A549 (cell line): ENCODE data around the gene FXYD4. TPM values are rescaled to one million over a fixed set of nuclear protein-coding genes. Genes with fewer than 3 reads are reported as not detected.

Experiments used
- ATAC-seq, 2 experiments: fragments of 200-7000 bp in 1 of 2; fragments of >200 bp in 1 of 2; cut with Nextera tagmentation in 1 of 2; cut with Tn5 transposase in 1 of 2; 3 replicates each; pipeline versions ENCODE4 v1.8.0 to v1.9.1; 2018 to 2020; ENCODE audit warnings: mild to moderate bottlenecking in 1 of 2, moderate library complexity in 1 of 2
- CTCF ChIA-PET: fragments of 300-600 bp; sonication (Branson Sonifier 250); formaldehyde crosslinking; extraction: SDS; loops from one replicate; lab custom pipeline; 2021; ENCODE audit warnings: antibody characterized with exemption, inconsistent platforms; lab: Yijun Ruan, JAX
- POLR2A ChIA-PET: fragments of 350-600 bp; formaldehyde crosslinking; extraction: SDS; loops from one replicate; lab custom pipeline; 2021; ENCODE audit warnings: antibody characterized with exemption, inconsistent platforms; lab: Yijun Ruan, JAX
- DNase-seq, 2 experiments: peaks; one replicate each; pipeline versions ENCODE4 v3.0.0 to v3.0.0-alpha.2; 2011 to 2016; ENCODE audit warnings: low read depth in 1 of 2, low spot score in 1 of 2
- FAIRE-seq: peaks from 2 replicates; lab custom pipeline; 2011; peaks lifted over from hg19 to GRCh38; lab: Jason Lieb, UNC
- H3K27ac ChIP-seq, 2 experiments: fragments of >200 bp; sonication (Bioruptor Twin); formaldehyde crosslinking; 3 replicates each; pipeline ENCODE4 v1.5.1; 2016 to 2017
- H3K4me1 ChIP-seq: fragments of >200 bp; sonication (Bioruptor Twin); formaldehyde crosslinking; 3 replicates; pipeline ENCODE4 v1.6.1; 2016
- H3K4me2 ChIP-seq: fragments of >200 bp; sonication (Bioruptor Twin); formaldehyde crosslinking; 3 replicates; pipeline ENCODE4 v1.6.1; 2016
- H3K4me3 ChIP-seq: fragments of >200 bp; sonication (Bioruptor Twin); formaldehyde crosslinking; 3 replicates; pipeline ENCODE4 v1.5.1; 2016
- H3K9me3 ChIP-seq: fragments of >200 bp; sonication (Bioruptor Twin); formaldehyde crosslinking; 3 replicates; pipeline ENCODE4 v1.6.1; 2016
- BHLHE40 ChIP-seq: IDR thresholded peaks from 2 replicates; pipeline ENCODE4 v1.6.1; 2012; ENCODE audit warnings: low read depth, low read length, inconsistent platforms
- CBX2 ChIP-seq: fragments of 200-600 bp; sonication (generic); IDR thresholded peaks from 2 replicates; pipeline ENCODE4 v1.6.1; 2016; ENCODE audit warnings: low read depth, mild to moderate bottlenecking, borderline replicate concordance
- CBX8 ChIP-seq: fragments of 200-600 bp; sonication (generic); IDR thresholded peaks from 2 replicates; pipeline ENCODE4 v1.6.1; 2016
- CEBPB ChIP-seq, 2 experiments: fragments of >200 bp in 1 of 2; sonication (Bioruptor Twin) in 1 of 2; formaldehyde crosslinking in 1 of 2; IDR thresholded peaks; 2 replicates each; pipeline ENCODE4 v1.6.1; 2012 to 2016
- CHD2 ChIP-seq: fragments of 150-350 bp; IDR thresholded peaks from 2 replicates; pipeline ENCODE4 v1.6.1; 2014; ENCODE audit warnings: low read length; ENCODE audit not compliant: partially characterized antibody
- CHD4 ChIP-seq: fragments of 200-600 bp; sonication (generic); IDR thresholded peaks from 2 replicates; pipeline ENCODE4 v1.6.1; 2016; ENCODE audit warnings: antibody characterized with exemption, mild to moderate bottlenecking, borderline replicate concordance
- EP300 ChIP-seq, 2 experiments: fragments of >200 bp; sonication (Bioruptor Twin); formaldehyde crosslinking; IDR thresholded peaks; 2 replicates in 1 of 2; 3 replicates in 1 of 2; pipeline ENCODE4 v1.6.1; 2016 to 2017
- ESRRA ChIP-seq: fragments of 150-350 bp; IDR thresholded peaks from 2 replicates; pipeline ENCODE4 v1.6.1; 2014; ENCODE audit warnings: mild to moderate bottlenecking, low read length, borderline replicate concordance
- FOSB ChIP-seq: fragments of 250-450 bp; sonication (Bioruptor Pico); IDR thresholded peaks from 2 replicates; pipeline ENCODE4 v1.5.0; 2020; ENCODE audit warnings: mild to moderate bottlenecking, moderate library complexity
- FOXS1 ChIP-seq: fragments of 250-450 bp; sonication (Bioruptor Pico); IDR thresholded peaks from 2 replicates; pipeline ENCODE4 v1.5.0; 2020; ENCODE audit warnings: mild to moderate bottlenecking, moderate library complexity
- GATA3 ChIP-seq: IDR thresholded peaks from 2 replicates; pipeline ENCODE4 v1.6.1; 2012; ENCODE audit warnings: borderline replicate concordance
- HDAC2 ChIP-seq: fragments of 200-600 bp; sonication (generic); IDR thresholded peaks from 2 replicates; pipeline ENCODE4 v1.6.1; 2016
- HEYL ChIP-seq: fragments of 250-450 bp; sonication (Bioruptor Pico); IDR thresholded peaks from 2 replicates; pipeline ENCODE4 v1.8.0; 2021; ENCODE audit warnings: mild to moderate bottlenecking, moderate library complexity
- HOXA7 ChIP-seq: fragments of 250-450 bp; sonication (Bioruptor Pico); IDR thresholded peaks from 2 replicates; pipeline ENCODE4 v1.5.0; 2020; ENCODE audit warnings: mild to moderate bottlenecking, moderate library complexity
- HOXB13 ChIP-seq: fragments of 250-450 bp; sonication (Bioruptor Pico); IDR thresholded peaks from 2 replicates; pipeline ENCODE4 v1.5.0; 2020; ENCODE audit warnings: low read depth, mild to moderate bottlenecking, moderate library complexity
- HOXB5 ChIP-seq: fragments of 250-450 bp; sonication (Bioruptor Pico); IDR thresholded peaks from 2 replicates; pipeline ENCODE4 v1.5.0; 2020; ENCODE audit warnings: mild to moderate bottlenecking, moderate library complexity
- JUN ChIP-seq, 2 experiments: fragments of >200 bp; sonication (Bioruptor Twin); formaldehyde crosslinking; IDR thresholded peaks; 2 replicates in 1 of 2; 3 replicates in 1 of 2; pipeline ENCODE4 v1.6.1; 2016 to 2017
- JUNB ChIP-seq: fragments of >200 bp; sonication (Bioruptor Twin); formaldehyde crosslinking; IDR thresholded peaks from 2 replicates; pipeline ENCODE4 v1.6.1; 2016
- KDM1A ChIP-seq: fragments of 200-600 bp; sonication (generic); IDR thresholded peaks from 2 replicates; pipeline ENCODE4 v1.6.1; 2016; ENCODE audit warnings: low read depth, mild to moderate bottlenecking
- MAFK ChIP-seq: fragments of 450-650 bp; IDR thresholded peaks from 2 replicates; pipeline ENCODE4 v1.6.1; 2014; ENCODE audit not compliant: partially characterized antibody
- MAX ChIP-seq: IDR thresholded peaks from 2 replicates; pipeline ENCODE4 v1.6.1; 2012
- NFE2L2 ChIP-seq: fragments of 150-350 bp; conservative IDR thresholded peaks from 2 replicates; pipeline ENCODE4 v1.6.1; 2014; ENCODE audit warnings: low read length
- NPAS2 ChIP-seq: fragments of 250-450 bp; sonication (Bioruptor Pico); IDR thresholded peaks from 2 replicates; pipeline ENCODE4 v1.8.0; 2022; ENCODE audit warnings: mild to moderate bottlenecking, moderate library complexity, borderline replicate concordance
- NR3C1 ChIP-seq: fragments of >200 bp; sonication (Bioruptor Twin); formaldehyde crosslinking; IDR thresholded peaks from 3 replicates; pipeline ENCODE4 v1.6.1; 2017
- PHF8 ChIP-seq: fragments of 200-600 bp; sonication (generic); IDR thresholded peaks from 2 replicates; pipeline ENCODE4 v1.6.1; 2016; ENCODE audit warnings: low read depth, mild to moderate bottlenecking, antibody characterized with exemption, moderate library complexity, borderline replicate concordance
- POLR2A ChIP-seq: IDR thresholded peaks from 2 replicates; pipeline ENCODE4 v1.6.1; 2012; ENCODE audit warnings: mild to moderate bottlenecking, low read length
- RCOR1 ChIP-seq: fragments of 150-350 bp; IDR thresholded peaks from 2 replicates; pipeline ENCODE4 v1.6.1; 2014; ENCODE audit warnings: antibody characterized with exemption, low read length, low read depth
- SREBF2 ChIP-seq: fragments of 450-650 bp; IDR thresholded peaks from 2 replicates; pipeline ENCODE4 v1.6.1; 2014; ENCODE audit warnings: mild to moderate bottlenecking, moderate library complexity
- USF2 ChIP-seq: fragments of 450-650 bp; IDR thresholded peaks from 2 replicates; pipeline ENCODE4 v1.6.1; 2014; ENCODE audit warnings: antibody characterized with exemption
- ZC3H11A ChIP-seq: fragments of 450-650 bp; IDR thresholded peaks from 2 replicates; pipeline ENCODE4 v1.6.1; 2014; ENCODE audit warnings: antibody characterized with exemption, mild to moderate bottlenecking
- ZFP36 ChIP-seq: fragments of 450-650 bp; IDR thresholded peaks from 2 replicates; pipeline ENCODE4 v1.6.1; 2014; ENCODE audit warnings: borderline replicate concordance; ENCODE audit not compliant: partially characterized antibody
- ZSCAN20 ChIP-seq: fragments of 250-450 bp; sonication (Bioruptor Pico); IDR thresholded peaks from 2 replicates; pipeline ENCODE4 v1.8.0; 2022; ENCODE audit warnings: mild to moderate bottlenecking, moderate library complexity
- WGBS: methylation state at CpG from one replicate; pipeline ENCODE4 v1.1.6; 2017; ENCODE audit errors: missing lambda C conversion rate; 5-methylcytosine and 5-hydroxymethylcytosine counted together
- polyA plus RNA-seq, 4 experiments: library from polyadenylated mRNA; depleted of rRNA in 3 of 4; stranded (reverse); fragments of >200 nt; fragmentation: RNase III in 1 of 4; extraction: RNeasy Plus Mini Kit Qiagen cat#74134 plus additional on column Dnase treatment in 1 of 4; gene quantifications; 2 replicates in 3 of 4; 3 replicates in 1 of 4; pipeline ENCODE4 v1.2.3, GENCODE V29; 2011 to 2017
- TF ChIP-seq, protein P1 (sequence below): IDR thresholded peaks from 2 replicates; pipeline ENCODE4 v1.6.1; 2012

FXYD4 gene
- polyA plus RNA-seq, 2 of the 4 experiments (the other 2 are of a cell fraction) = not detected

GRCh38 chr10:43385412-43386004, 14.1 kb downstream of the FXYD4 start:
- DNase-seq (no peak), FAIRE-seq (no peak), ATAC-seq (no peak)
- Histone ChIP-seq H3K4me1 (peaks cover 24% of the 10 kb centered on the region), H3K9me3 (no peaks in the 10 kb centered on the region), H3K27ac (no peak overlapping the region), H3K4me3 (no peak overlapping the region), H3K4me2 (no peak overlapping the region)
- TF ChIP-seq GATA3 (no peak), CHD2 (no peak), MAFK (peak; percentile 65), MAX (no peak), ZFP36 (no peak), USF2 (no peak), NR3C1 (no peak), ZC3H11A (no peak)
- WGBS = 92% methylated on average over 5 of the region's 5 CpGs
- CTCF ChIA-PET = interaction anchor here (1.6 kb wide), 1 partner anchor 10 kb away, joined by 6 read pairs; no protein-coding TSS in a partner anchor
- POLR2A ChIA-PET = interaction anchor here (0.8 kb wide), 1 partner anchor 11 kb away, joined by 4 read pairs; no protein-coding TSS in a partner anchor

DNA sequence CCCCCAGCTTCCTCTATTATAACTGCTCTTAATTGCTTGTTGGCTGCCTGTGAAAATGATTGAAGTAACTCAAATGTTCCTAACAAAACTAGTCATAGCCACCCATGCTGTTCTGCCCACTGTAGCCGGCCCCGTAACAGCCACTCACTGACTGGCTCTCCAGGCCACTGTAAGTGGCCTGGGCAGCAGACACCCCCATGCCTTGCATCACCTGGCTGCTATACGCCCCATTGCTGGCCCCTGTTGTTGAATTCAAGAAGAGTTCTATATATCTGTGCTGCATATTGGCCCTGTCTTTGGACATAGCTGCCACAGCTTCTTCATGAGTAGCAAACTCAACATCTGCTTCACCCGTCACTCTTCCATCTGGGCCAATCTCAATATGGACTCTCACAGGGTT, 15.1 kb downstream of the FXYD4 start:
- 96% methylated on average over 4 of the region's 4 CpGs for WGBS
- no peak for DNase-seq
- Histone ChIP-seq H3K27ac (no peak overlapping the region), H3K9me3 (no peaks in the 10 kb centered on the region), H3K4me3 (no peak overlapping the region), H3K4me1 (peaks cover 24% of the 10 kb centered on the region), H3K4me2 (no peak overlapping the region)
- TF ChIP-seq HOXA7 (CRISPR knock-in tag) = no peak
- TF ChIP-seq BHLHE40 = no peak
- TF ChIP-seq CHD4 = no peak
- no peak for TF ChIP-seq HOXB13 (CRISPR knock-in tag)
- no peak for TF ChIP-seq PHF8
- TF ChIP-seq EP300 (IDR thresholded peaks at IDR 0.05) = no peak
- TF ChIP-seq ZC3H11A = no peak
- TF ChIP-seq NPAS2 (CRISPR knock-in tag) = no peak
- TF ChIP-seq CEBPB (IDR thresholded peaks at IDR 0.05) = no peak
- TF ChIP-seq CBX2 = no peak
- TF ChIP-seq SREBF2 = no peak
- TF ChIP-seq HEYL (CRISPR knock-in tag) = no peak
- no peak for TF ChIP-seq NR3C1
- TF ChIP-seq NFE2L2 = no peak
- TF ChIP-seq FOSB (CRISPR knock-in tag) = no peak
- no peak for TF ChIP-seq ZSCAN20 (CRISPR knock-in tag)
- TF ChIP-seq HOXB5 (CRISPR knock-in tag) = no peak
- no peak for TF ChIP-seq POLR2A
- CTCF ChIA-PET = interaction anchor here (1.0 to 1.6 kb wide), 3 partner anchors 9 to 75 kb away, joined by 3 to 6 read pairs (median 3); no protein-coding TSS in a partner anchor
- POLR2A ChIA-PET = interaction anchor here (0.6 kb wide), 1 partner anchor 9 kb away, joined by 3 read pairs; no protein-coding TSS in a partner anchor
- ATAC-seq = no peak
- FAIRE-seq = no peak

- Histone ChIP-seq H3K4me2 (no peak overlapping the region), H3K4me3 (no peak overlapping the region), H3K27ac (no peak overlapping the region), H3K4me1 (peaks cover 26% of the 10 kb centered on the region), H3K9me3 (no peaks in the 10 kb centered on the region)
- POLR2A ChIA-PET = no interaction called here
- DNase-seq (no peak), ATAC-seq (no peak), FAIRE-seq (no peak)
- CTCF ChIA-PET = interaction anchor here (1.0 to 1.2 kb wide), 3 partner anchors 17 to 75 kb away, joined by 3 read pairs; no protein-coding TSS in a partner anchor
- TF ChIP-seq HOXB5 (CRISPR knock-in tag) (no peak), CBX8 (no peak), HDAC2 (no peak), ESRRA (no peak), MAFK (no peak), USF2 (no peak), NPAS2 (CRISPR knock-in tag) (no peak), CEBPB (IDR thresholded peaks at IDR 0.05) (no peak), ZFP36 (no peak), ZSCAN20 (CRISPR knock-in tag) (no peak), BHLHE40 (no peak), JUNB (no peak), ZC3H11A (no peak), RCOR1 (no peak), FOSB (CRISPR knock-in tag) (no peak), JUN (IDR thresholded peaks at IDR 0.05) (no peak), KDM1A (no peak), PHF8 (no peak), FOXS1 (CRISPR knock-in tag) (no peak)
- TF ChIP-seq, protein P1, sequence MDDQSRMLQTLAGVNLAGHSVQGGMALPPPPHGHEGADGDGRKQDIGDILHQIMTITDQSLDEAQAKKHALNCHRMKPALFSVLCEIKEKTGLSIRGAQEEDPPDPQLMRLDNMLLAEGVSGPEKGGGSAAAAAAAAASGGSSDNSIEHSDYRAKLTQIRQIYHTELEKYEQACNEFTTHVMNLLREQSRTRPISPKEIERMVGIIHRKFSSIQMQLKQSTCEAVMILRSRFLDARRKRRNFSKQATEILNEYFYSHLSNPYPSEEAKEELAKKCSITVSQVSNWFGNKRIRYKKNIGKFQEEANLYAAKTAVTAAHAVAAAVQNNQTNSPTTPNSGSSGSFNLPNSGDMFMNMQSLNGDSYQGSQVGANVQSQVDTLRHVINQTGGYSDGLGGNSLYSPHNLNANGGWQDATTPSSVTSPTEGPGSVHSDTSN = no peak
- 94% methylated on average over 29 of the region's 29 CpGs for WGBS
These were observed 15.7 kb downstream of the FXYD4 start for GRCh38 chr10:43386981-43387677.
